Fibroblast of villous mesenchyme (primary cell): Measurements from ENCODE around the gene DHRS7C. TPM values are rescaled to one million over a fixed set of nuclear protein-coding genes. Genes with fewer than 3 reads are reported as not detected.
A peak's percentile ranks its signal among the peaks of the same experiment; 100 is the strongest.

Experiments
- DNase-seq: peaks from one replicate; pipeline ENCODE4 v3.0.0-alpha.2; 2010; ENCODE audit warnings: low read depth
- H3K4me3 ChIP-seq: 2 replicates; pipeline ENCODE4 v1.5.1; 2011; ENCODE audit warnings: low read depth, mild to moderate bottlenecking, low read length
- total RNA-seq: library from RNA; depleted of rRNA; stranded (reverse); fragments of >200 nt; gene quantifications from 2 replicates; pipeline ENCODE4 v1.2.3, GENCODE V29; 2012
- TF ChIP-seq, protein P1 (sequence below): IDR thresholded peaks from 2 replicates; pipeline ENCODE4 v1.5.1; 2012; ENCODE audit warnings: low read depth, mild to moderate bottlenecking, low read length; ENCODE audit not compliant: insufficient read depth

Gene DHRS7C
- total RNA-seq, 1 donor: not detected

DNA sequence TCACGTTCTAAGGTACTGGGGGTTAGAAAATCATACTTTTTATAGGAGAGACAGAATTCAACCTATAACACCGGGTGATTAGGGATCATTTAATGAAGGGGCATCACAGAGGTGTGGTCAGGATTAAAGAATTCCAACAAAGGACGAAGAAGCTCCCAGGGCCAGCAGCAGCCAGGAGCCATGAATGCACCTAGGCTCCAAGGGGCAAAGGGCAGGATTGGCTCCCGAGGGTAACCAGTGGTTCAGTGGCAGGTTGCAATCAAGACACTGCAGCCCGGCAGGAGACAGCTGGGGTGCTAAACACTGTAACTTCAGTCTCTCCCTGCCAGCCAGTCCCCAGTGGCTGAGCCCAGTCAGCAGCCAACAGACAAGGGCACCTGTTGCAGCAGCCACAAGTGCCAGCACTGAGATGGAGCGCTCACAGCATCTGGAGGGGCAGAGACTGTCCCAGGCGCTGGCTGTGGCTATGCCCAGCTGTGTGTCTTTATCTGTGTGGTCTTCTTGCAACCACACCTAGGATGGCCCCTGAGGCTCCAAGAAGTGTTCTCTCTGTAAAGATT is 23.9 kb downstream of the DHRS7C start:
- DNase-seq: no peak
- no peak overlapping the region for H3K4me3 ChIP-seq
- TF ChIP-seq, protein P1, sequence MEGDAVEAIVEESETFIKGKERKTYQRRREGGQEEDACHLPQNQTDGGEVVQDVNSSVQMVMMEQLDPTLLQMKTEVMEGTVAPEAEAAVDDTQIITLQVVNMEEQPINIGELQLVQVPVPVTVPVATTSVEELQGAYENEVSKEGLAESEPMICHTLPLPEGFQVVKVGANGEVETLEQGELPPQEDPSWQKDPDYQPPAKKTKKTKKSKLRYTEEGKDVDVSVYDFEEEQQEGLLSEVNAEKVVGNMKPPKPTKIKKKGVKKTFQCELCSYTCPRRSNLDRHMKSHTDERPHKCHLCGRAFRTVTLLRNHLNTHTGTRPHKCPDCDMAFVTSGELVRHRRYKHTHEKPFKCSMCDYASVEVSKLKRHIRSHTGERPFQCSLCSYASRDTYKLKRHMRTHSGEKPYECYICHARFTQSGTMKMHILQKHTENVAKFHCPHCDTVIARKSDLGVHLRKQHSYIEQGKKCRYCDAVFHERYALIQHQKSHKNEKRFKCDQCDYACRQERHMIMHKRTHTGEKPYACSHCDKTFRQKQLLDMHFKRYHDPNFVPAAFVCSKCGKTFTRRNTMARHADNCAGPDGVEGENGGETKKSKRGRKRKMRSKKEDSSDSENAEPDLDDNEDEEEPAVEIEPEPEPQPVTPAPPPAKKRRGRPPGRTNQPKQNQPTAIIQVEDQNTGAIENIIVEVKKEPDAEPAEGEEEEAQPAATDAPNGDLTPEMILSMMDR: no peak

DNA sequence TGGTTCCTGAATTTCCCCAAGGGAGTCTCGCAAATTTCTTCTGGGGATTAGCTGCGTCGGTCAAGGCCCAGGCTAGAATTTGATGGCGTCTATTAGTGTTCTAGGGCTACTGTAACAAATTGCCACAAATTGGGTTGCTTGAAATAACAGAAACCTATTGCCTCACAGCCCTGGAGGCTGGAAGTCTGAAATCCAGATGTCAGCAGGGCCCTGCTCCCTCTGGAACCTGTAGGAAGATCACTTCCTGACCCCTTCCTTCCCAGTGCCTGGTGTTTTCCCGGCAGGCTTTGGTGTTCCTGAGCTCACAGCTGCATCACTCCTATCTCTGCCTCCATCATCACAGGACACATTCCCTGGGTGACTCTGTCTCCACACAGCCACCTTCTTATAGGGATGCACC is 24.4 kb downstream of the DHRS7C start:
- DNase-seq: no peak
- H3K4me3 ChIP-seq: no peak overlapping the region
- TF ChIP-seq, protein P1: no peak

- TF ChIP-seq, protein P1: no peak
- H3K4me3 ChIP-seq: no peak overlapping the region
- DNase-seq: no peak
Measured at GRCh38 chr17:9765322-9765721, 26.1 kb downstream of the DHRS7C start.

- TF ChIP-seq, protein P1: no peak
- H3K4me3 ChIP-seq: no peak overlapping the region
- DNase-seq: no peak
Measured at GRCh38 chr17:9763643-9764042, 27.7 kb downstream of the DHRS7C start.

GRCh38 chr17:9760266-9760665 is 31.1 kb downstream of the DHRS7C start:
- no peak for DNase-seq
- TF ChIP-seq, protein P1: no peak
- no peak overlapping the region for H3K4me3 ChIP-seq

DNA sequence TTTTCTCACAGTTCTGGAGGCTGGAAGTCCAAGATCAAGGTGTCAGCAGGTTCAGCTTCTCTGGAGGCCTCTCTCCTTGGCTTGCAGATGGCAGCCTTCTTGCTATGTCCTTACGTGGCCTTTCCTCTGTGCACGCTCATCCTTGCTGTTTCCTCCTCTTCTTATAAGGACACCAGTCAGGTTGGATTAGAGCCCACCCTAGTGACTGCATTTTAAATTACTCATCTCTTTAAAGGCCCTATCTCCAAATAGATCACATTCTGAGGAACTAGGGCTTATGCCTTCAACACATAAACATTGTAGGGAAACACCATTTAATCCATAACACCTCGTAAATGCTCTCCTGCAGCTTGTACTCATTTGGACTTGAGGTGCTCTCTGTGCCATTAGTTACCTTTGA is 36.3 kb downstream of the DHRS7C start:
- DNase-seq: peak; percentile 11
- no peak overlapping the region for H3K4me3 ChIP-seq

GRCh38 chr17:9750524-9750923 is 40.9 kb downstream of the DHRS7C start:
- DNase-seq: no peak
- TF ChIP-seq, protein P1: no peak

More for the DNA sequence above, 36.3 kb downstream of the DHRS7C start:
- TF ChIP-seq, protein P1: no peak

More at GRCh38 chr17:9750524-9750923, 40.9 kb downstream of the DHRS7C start:
- no peak overlapping the region for H3K4me3 ChIP-seq
